LNCaP clone FGC (cell line): ENCODE data around the gene POMT1.
"Not testable (repeated sequence)": the region's sequence is repeated elsewhere in the genome, so short reads cannot be mapped to it uniquely, and the experiment has no call there.

ENCODE experiments used
- DNase-seq: peaks from one replicate; pipeline ENCODE4 v3.0.0-alpha.2; 2011; ENCODE audit warnings: low read depth
- H3K4me3 ChIP-seq: 2 replicates; pipeline ENCODE4 v1.5.1; 2011; ENCODE audit warnings: mild to moderate bottlenecking, low read depth, low read length, control low read depth
- CTCF ChIP-seq: IDR thresholded peaks from 2 replicates; pipeline ENCODE4 v1.5.1; 2012; ENCODE audit warnings: mild to moderate bottlenecking; ENCODE audit not compliant: control insufficient read depth, insufficient read depth; ENCODE audit errors: extremely low read depth

The POMT1 gene

GRCh38 chr9:131470581-131470991 is 32.1 kb upstream of the POMT1 start:
- no peak for DNase-seq
- no peak for TF ChIP-seq CTCF
- H3K4me3 ChIP-seq: no peak overlapping the region

DNA sequence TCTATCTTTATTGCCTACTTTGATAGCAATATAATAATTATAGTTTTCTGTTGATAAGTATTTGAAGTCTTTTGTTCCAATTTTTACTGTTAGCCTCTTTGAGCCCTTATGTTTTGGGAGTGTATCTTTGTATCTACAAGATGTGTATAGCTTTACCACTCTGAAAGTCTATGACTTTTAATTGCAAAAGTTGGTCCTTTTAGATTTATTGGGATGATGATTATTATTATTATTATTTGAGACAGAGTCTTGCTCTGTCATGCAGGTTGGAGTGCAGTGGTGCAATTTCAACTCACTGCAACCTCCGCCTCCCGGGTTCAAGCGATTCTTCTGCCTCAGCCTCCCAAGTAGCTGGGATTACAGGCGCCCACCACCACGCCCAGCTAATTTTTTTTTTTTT is 30.6 kb upstream of the POMT1 start:
- not testable (repeated sequence) for H3K4me3 ChIP-seq, DNase-seq

- DNase-seq: no peak
- no peak for TF ChIP-seq CTCF
- H3K4me3 ChIP-seq: no peak overlapping the region
These were observed 29.4 kb upstream of the POMT1 start for GRCh38 chr9:131473198-131473885.

GRCh38 chr9:131473891-131474290 is 28.8 kb upstream of the POMT1 start:
- TF ChIP-seq CTCF: no peak

DNA sequence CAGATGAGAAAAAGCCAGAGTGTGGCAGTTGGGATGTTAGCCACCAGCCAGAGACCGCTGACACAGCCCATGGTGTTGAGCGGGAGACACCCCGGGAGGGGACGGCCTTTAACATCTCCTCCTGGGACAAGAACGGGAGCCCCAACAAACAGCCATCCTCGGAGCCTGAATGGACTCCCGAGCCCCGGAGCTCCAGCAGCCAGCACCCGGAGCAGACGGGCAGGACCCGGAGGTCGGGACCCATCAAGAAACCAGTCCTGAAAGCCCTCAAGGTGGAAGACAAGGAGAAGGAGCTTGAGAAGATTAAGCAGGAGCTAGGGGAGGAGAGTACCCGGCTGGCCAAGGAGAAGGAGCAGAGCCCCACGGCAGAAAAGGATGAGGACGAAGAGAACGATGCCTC is 28.0 kb upstream of the POMT1 start:
- no peak for DNase-seq
- TF ChIP-seq CTCF: no peak
- no peak overlapping the region for H3K4me3 ChIP-seq

More at GRCh38 chr9:131473891-131474290, 28.8 kb upstream of the POMT1 start:
- H3K4me3 ChIP-seq: no peak overlapping the region
- DNase-seq: no peak

GRCh38 chr9:131475111-131475955 is 27.4 kb upstream of the POMT1 start:
- no peak for TF ChIP-seq CTCF
- H3K4me3 ChIP-seq: no peak overlapping the region

DNA sequence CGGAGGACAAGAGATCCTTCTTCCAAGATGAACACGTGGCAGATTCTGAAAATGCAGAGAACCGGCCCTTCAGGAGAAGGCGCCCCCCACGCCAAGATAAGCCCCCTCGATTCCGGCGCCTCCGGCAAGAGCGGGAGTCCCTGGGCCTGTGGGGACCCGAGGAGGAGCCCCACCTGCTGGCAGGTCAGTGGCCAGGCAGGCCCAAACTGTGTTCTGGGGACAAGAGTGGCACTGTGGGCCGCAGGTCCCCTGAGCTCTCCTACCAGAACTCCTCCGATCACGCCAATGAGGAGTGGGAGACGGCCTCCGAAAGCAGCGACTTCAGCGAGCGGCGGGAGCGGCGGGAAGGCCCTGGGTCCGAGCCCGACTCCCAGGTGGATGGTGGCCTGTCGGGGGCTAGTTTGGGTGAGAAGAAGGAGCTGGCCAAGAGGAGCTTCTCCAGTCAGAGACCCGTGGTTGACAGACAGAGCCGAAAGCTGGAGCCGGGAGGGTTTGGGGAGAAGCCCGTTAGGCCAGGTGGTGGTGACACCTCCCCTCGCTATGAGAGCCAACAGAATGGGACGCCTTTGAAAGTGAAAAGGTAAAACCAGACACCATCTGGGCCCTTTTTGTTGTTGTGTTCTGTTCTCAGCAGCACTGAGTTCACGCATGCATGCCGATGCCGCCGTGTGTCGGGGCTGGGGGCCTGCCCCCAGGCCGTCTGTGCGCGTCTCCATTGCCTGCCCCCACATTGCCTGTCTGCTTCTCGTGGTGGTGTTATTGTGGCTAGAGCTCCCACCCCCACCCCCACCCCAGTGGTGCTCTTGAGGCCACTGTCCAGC is 26.6 kb upstream of the POMT1 start:
- DNase-seq: no peak
- no peak overlapping the region for H3K4me3 ChIP-seq
- TF ChIP-seq CTCF: peak; percentile 24; the same call in 1 of the 2 replicates

More at GRCh38 chr9:131475111-131475955, 27.4 kb upstream of the POMT1 start:
- DNase-seq: no peak
